A549 treated with CORT108297 at 1 μM for 4 hours (cell line): ENCODE results near the gene PLAGL1. TPM values are rescaled to one million over a fixed set of nuclear protein-coding genes. Genes with fewer than 3 reads are reported as not detected.

Experiments
- total RNA-seq: library from RNA; stranded (reverse); fragments of 200-300 nt; extraction: Qiagen RNA extraction; gene quantifications from 5 replicates; pipeline ENCODE4 v1.2.3, GENCODE V29; 2022

The PLAGL1 gene, protein sequence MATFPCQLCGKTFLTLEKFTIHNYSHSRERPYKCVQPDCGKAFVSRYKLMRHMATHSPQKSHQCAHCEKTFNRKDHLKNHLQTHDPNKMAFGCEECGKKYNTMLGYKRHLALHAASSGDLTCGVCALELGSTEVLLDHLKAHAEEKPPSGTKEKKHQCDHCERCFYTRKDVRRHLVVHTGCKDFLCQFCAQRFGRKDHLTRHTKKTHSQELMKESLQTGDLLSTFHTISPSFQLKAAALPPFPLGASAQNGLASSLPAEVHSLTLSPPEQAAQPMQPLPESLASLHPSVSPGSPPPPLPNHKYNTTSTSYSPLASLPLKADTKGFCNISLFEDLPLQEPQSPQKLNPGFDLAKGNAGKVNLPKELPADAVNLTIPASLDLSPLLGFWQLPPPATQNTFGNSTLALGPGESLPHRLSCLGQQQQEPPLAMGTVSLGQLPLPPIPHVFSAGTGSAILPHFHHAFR
- total RNA-seq, result 6.4 to 9.3 TPM (median 7.7 TPM) in 5 replicates

DNA sequence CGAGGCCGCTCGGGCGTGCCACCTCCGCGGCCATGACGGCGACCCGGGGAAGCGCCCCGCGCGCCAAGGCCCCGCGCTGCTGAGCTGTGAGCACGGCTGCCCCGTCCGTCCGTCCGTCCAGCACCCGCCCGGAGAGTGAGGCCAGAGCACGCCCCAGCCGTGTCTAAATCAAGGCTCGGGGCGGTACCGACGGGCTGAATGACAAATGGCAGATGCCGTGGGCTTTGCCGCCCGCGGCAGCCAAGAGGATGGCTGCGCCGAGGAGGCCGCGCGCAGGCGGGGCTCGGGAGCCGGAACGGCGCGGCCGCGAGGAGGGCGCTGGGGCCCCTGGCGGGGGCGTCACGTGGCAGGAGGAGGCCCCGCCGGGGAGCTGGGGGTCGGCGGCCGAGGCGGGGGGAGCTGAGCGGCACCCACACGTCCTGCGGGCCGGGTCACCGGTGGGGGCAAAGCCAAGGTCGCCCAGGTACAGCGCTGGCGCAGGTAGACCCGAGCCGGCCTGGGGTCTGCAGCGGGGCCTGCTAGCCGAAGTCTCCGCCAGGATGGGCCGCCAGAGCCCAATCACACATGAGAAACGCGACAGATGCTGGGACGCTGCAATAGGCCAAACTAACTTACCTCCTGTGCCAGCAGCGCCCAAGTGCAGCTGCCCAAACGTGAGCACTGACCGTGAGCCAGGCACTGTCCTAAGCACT is at the start of gene PLAGL1:
PLAGL1 (minus strand) TSS at position 140 of the 692 bp plus-strand sequence. CDS start 60,123 bp downstream, outside the sequence.

Other genes starting within 250 kb of the PLAGL1 start
- 31.3 to 42.7 TPM (median 32.0 TPM) in 5 replicates for gene LTV1, start 164.9 kb downstream of the PLAGL1 start, total RNA-seq
- not detected in 5 replicates for gene ZC2HC1B, start 143.8 kb downstream of the PLAGL1 start, total RNA-seq
- 185 to 237 TPM (median 219 TPM) in 5 replicates for gene SF3B5, start 87.3 kb upstream of the PLAGL1 start, total RNA-seq
- gene STX11, start 142.3 kb upstream of the PLAGL1 start, total RNA-seq, result 1.9 to 2.3 TPM (median 2.1 TPM) in 5 replicates